ENCODE measurements around the gene KCNA3.

DNA sequence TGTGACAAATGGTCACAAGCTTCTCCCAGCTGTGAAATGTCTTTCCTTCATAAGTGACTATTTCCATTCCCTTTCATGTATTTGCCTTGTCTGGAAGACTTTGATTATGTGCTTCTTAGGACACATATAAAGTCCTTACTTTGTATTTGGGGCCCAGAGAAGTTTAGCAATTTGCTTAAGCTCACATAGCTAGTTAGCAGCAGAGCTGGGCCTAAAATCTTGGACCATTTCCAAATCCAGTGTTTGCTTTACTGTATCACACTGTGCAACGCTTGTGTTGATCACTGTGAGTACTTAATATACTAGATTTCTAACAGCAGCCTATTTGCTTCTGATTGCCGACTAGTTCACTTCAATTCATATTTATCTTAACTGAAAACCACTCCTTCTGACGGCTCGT, 2.2 kb upstream of the KCNA3 start:
- TF ChIP-seq POLR2AphosphoS5 (IDR thresholded peaks at IDR 0.05; ENCODE audit: borderline replicate concordance, low read depth, low read length) (no peak), EZH2 (IDR thresholded peaks at IDR 0.05) (no peak), FOXP2 (optimal IDR thresholded peaks at IDR 0.05; ENCODE audit: control extremely low read depth, extremely low read length, insufficient read depth) (no peak)

Data from SK-N-MC (cell line).